ENCODE measurements around the gene DTL. TPM values are rescaled to one million over a fixed set of nuclear protein-coding genes. Genes with fewer than 3 reads are reported as not detected.

Gene DTL
- total and polyA plus RNA-seq, 8 donors, result 0.58 to 7.5 (median 1.5) TPM; not detected in 2

GRCh38 chr1:212125654-212126053 lies 90.1 kb downstream of the DTL start:
- no peaks in the 10 kb centered on the region for H3K36me3 ChIP-seq
- no peaks in the 10 kb centered on the region for H3K27me3 ChIP-seq
- H3K27ac ChIP-seq, result no peak overlapping the region
- 88 to 97% (median 93%) methylated on average over 9 of the region's 9 CpGs for WGBS, 5 donors
- DNase-seq, result no peak
- H3K4me3 ChIP-seq, result no peak overlapping the region
- no peaks in the 10 kb centered on the region for H3K9me3 ChIP-seq
- TF ChIP-seq POLR2AphosphoS5 (IDR thresholded peaks at IDR 0.05) (no peak), EP300 (IDR thresholded peaks at IDR 0.05) (no peak), POLR2A (IDR thresholded peaks at IDR 0.05) (no peak)
- TF ChIP-seq, protein P1, sequence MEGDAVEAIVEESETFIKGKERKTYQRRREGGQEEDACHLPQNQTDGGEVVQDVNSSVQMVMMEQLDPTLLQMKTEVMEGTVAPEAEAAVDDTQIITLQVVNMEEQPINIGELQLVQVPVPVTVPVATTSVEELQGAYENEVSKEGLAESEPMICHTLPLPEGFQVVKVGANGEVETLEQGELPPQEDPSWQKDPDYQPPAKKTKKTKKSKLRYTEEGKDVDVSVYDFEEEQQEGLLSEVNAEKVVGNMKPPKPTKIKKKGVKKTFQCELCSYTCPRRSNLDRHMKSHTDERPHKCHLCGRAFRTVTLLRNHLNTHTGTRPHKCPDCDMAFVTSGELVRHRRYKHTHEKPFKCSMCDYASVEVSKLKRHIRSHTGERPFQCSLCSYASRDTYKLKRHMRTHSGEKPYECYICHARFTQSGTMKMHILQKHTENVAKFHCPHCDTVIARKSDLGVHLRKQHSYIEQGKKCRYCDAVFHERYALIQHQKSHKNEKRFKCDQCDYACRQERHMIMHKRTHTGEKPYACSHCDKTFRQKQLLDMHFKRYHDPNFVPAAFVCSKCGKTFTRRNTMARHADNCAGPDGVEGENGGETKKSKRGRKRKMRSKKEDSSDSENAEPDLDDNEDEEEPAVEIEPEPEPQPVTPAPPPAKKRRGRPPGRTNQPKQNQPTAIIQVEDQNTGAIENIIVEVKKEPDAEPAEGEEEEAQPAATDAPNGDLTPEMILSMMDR (IDR thresholded peaks at IDR 0.05), result no peak
- H3K4me1 ChIP-seq, result peaks cover 5 to 21% (median 10%) of the 10 kb centered on the region in 4 donors
- intact Hi-C loops (cut with DNase I; ENCODE audit: low total_unique reads), result no loop called here

DNA sequence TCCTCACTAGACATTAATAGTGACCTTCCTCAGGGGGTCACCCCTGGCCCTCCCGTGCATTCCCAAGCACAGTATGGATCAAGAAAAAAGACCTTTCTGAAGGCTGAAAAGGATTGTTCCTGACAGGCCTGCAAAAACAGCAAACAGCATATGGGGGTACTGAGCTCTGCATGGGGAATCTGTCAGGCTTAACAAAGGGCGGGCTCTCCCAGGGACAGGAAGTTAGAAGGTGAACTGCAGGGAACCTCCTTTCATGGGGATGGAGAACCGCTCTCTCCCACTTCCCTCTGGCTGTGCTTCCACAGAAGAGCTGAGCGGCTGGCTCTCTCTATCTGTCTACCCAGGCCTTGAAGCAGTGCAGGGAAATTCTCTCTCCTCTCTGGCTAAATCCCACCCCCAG lies 91.7 kb downstream of the DTL start:
- Histone ChIP-seq H3K27me3 (no peaks in the 10 kb centered on the region), H3K27ac (no peak overlapping the region), H3K36me3 (no peaks in the 10 kb centered on the region), H3K4me3 (no peak overlapping the region), H3K4me1 (peaks cover 0 to 15% (median 5%) of the 10 kb centered on the region in 4 donors), H3K9me3 (no peaks in the 10 kb centered on the region)
- intact Hi-C loops (cut with DNase I; ENCODE audit: low total_unique reads), result no loop called here
- no peak for TF ChIP-seq POLR2AphosphoS5 (IDR thresholded peaks at IDR 0.05)
- no peak for TF ChIP-seq POLR2A (IDR thresholded peaks at IDR 0.05)
- TF ChIP-seq, protein P1 (IDR thresholded peaks at IDR 0.05), result no peak
- TF ChIP-seq EP300 (IDR thresholded peaks at IDR 0.05), result no peak
- no peak for DNase-seq
- WGBS, 5 donors, result 86 to 95% (median 90%) methylated on average over 4 of the region's 4 CpGs

- no peaks in the 10 kb centered on the region for H3K9me3 ChIP-seq
- 90 to 98% (median 97%) methylated on average over 6 of the region's 6 CpGs for WGBS, 5 donors
These were observed 94.2 kb downstream of the DTL start for GRCh38 chr1:212129781-212130180.

GRCh38 chr1:212132025-212132424 lies 96.5 kb downstream of the DTL start:
- WGBS, 5 donors, result 87 to 96% (median 89%) methylated on average over 1 of the region's 1 CpG
- no peak for DNase-seq
- Histone ChIP-seq H3K4me3 (no peak overlapping the region), H3K4me1 (no peaks in the 10 kb centered on the region), H3K36me3 (no peaks in the 10 kb centered on the region), H3K27ac (no peak overlapping the region), H3K9me3 (no peaks in the 10 kb centered on the region), H3K27me3 (no peaks in the 10 kb centered on the region)
- intact Hi-C loops (cut with DNase I; ENCODE audit: low total_unique reads), result no loop called here
- TF ChIP-seq, protein P1 (IDR thresholded peaks at IDR 0.05), result no peak
- no peak for TF ChIP-seq POLR2AphosphoS5 (IDR thresholded peaks at IDR 0.05)

More at GRCh38 chr1:212129781-212130180, 94.2 kb downstream of the DTL start:
- Histone ChIP-seq H3K4me3 (no peak overlapping the region), H3K27ac (no peak overlapping the region), H3K4me1 (peaks cover 0 to 12% (median 3%) of the 10 kb centered on the region in 4 donors), H3K36me3 (no peaks in the 10 kb centered on the region), H3K27me3 (no peaks in the 10 kb centered on the region)
- intact Hi-C loops (cut with DNase I; ENCODE audit: low total_unique reads), result no loop called here
- no peak for TF ChIP-seq POLR2AphosphoS5 (IDR thresholded peaks at IDR 0.05)
- DNase-seq, result no peak

DNA sequence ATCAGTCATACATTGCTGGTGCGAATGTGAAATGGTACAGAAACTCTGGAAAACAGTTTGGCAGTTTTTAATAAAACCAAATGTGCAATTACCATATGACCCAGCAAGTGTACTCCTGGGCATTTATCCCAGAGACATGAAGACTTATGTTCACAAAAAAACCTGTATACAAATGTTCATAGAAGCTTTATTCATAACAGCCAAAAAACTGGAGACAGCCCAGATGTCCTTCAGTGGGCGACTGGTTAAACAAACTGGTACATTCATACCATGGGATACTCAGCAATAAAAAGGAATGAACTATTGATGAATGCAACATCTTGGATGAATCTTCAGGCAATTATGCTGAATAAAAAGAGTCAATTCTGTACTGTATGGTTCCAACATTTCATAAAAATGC lies 97.8 kb downstream of the DTL start:
- Histone ChIP-seq H3K36me3 (no peaks in the 10 kb centered on the region), H3K27me3 (no peaks in the 10 kb centered on the region), H3K4me1 (peaks cover 0 to under 1% (median 0%) of the 10 kb centered on the region in 4 donors), H3K9me3 (no peaks in the 10 kb centered on the region), H3K27ac (no peak overlapping the region), H3K4me3 (no peak overlapping the region)
- intact Hi-C loops (cut with DNase I; ENCODE audit: low total_unique reads), result no loop called here
- no peak for DNase-seq
- 75 to 89% (median 80%) methylated on average over 2 of the region's 2 CpGs for WGBS, 5 donors
- TF ChIP-seq, protein P1 (IDR thresholded peaks at IDR 0.05), result no peak
- no peak for TF ChIP-seq POLR2A (IDR thresholded peaks at IDR 0.05)
- TF ChIP-seq POLR2AphosphoS5 (IDR thresholded peaks at IDR 0.05), result no peak
- no peak for TF ChIP-seq EP300 (IDR thresholded peaks at IDR 0.05)

Data from stomach (tissue), 9 donors.